Mucosa of descending colon (tissue), 3 donors: ENCODE results near the gene RXRA. TPM values are rescaled to one million over a fixed set of nuclear protein-coding genes. Genes with fewer than 3 reads are reported as not detected.

ENCODE experiments used
- ATAC-seq: fragments of 200-7000 bp; cut with Tn5 transposase; one replicate; pipeline ENCODE4 v1.9.1; 2020; ENCODE audit warnings: mild to moderate bottlenecking, moderate library complexity
- DNase-seq, 3 donors: peaks; one replicate each; pipeline ENCODE4 v3.0.0-alpha.2; 2020
- H3K36me3 ChIP-seq: fragments of 200-600 bp; one replicate; pipeline ENCODE4 v1.8.0; 2021; ENCODE audit warnings: low read depth, mild to moderate bottlenecking
- H3K4me1 ChIP-seq: fragments of 200-600 bp; one replicate; pipeline ENCODE4 v1.8.0; 2021; ENCODE audit warnings: low read depth, mild to moderate bottlenecking
- H3K4me3 ChIP-seq: fragments of 200-600 bp; one replicate; pipeline ENCODE4 v1.8.0; 2021; ENCODE audit warnings: mild to moderate bottlenecking
- H3K9me3 ChIP-seq: fragments of 200-600 bp; one replicate; pipeline ENCODE4 v1.8.0; 2021; ENCODE audit warnings: mild to moderate bottlenecking
- intact Hi-C, 2 donors: fragments of 100-400 bp; cut with DNase I in 1 of 2; cut with micrococcal nuclease in 1 of 2; formaldehyde crosslinking; loops; one replicate each; pipeline versions ENCODE4 v1.11.0 to v1.11.1; 2022; cut with DNase I, micrococcal nuclease
- total RNA-seq, 3 donors: library from RNA; stranded (reverse); fragmentation: NEBNext Ultra II Directional in 2 of 3; extraction: Animal tissue kit (Norgen Biotek cat#: 25700) in 2 of 3; gene quantifications; one replicate each; pipeline versions ENCODE4 v1.2.1 to v1.2.4, GENCODE V29; 2021 to 2023
- TF ChIP-seq, protein P1 (sequence below): fragments of 200-600 bp; IDR thresholded peaks from one replicate; pipeline ENCODE4 v1.8.0; 2022; ENCODE audit warnings: antibody characterized with exemption, mild to moderate bottlenecking
- donor health status: DM: no; HTN: no; CAD: no; lungs with moderate emphysema.
- donor health status: DM: no; HTN: no; CAD: no.
- donor health status: DM: no; HTN: yes; CAD: no.

The RXRA gene
- total RNA-seq, 3 donors from 2014 or later = 75.2 to 101 (median 85.3) TPM

DNA sequence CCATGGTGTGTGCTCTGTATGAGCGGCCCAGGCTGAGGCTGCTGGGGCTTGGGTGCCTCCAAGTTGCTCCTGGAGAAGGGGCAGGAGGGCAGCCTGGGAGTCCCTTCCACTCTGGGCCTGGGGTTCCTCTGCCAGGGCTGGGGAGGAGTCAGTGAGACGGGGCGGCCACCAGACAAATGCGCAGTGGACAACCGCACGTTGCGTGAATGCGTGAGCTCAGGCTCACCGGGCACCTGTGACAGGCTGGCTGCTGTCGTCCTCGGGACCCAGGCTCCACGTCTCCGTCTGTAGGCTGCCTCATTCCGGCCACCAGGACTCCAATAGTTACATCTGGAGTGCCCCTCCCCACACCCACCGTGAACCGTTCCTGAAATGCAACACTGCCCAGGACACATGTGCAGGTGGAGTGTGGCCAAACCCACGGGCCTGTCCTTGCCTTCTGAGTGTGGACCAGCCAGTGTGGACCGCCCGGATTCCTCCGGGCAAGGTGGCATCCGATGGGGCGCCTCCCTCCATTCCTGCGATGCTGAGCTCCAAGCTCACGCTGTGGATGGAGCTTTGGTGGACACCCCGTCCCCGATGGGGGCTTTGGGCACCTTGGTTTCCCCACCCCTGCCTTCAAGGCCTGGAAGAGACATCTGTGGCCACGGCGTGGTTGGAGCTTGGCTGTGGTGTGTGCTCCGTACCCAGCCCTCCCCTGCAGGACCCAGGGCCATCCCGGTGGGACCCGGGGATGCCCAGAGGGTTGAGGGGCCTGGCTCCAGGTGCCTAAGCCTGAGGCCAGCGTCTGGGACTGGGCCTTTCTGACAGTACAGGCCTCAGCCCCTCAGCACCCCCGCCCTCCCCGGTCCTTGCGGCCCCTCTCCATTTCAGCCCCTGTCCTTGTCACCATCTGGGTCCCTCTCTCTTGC, 34.0 kb upstream of the RXRA start:
- no peaks in the 10 kb centered on the region for H3K4me1 ChIP-seq
- ATAC-seq (no peak), DNase-seq (peak in 2 of 3 donors; percentile 14 to 48)
- TF ChIP-seq, protein P1, sequence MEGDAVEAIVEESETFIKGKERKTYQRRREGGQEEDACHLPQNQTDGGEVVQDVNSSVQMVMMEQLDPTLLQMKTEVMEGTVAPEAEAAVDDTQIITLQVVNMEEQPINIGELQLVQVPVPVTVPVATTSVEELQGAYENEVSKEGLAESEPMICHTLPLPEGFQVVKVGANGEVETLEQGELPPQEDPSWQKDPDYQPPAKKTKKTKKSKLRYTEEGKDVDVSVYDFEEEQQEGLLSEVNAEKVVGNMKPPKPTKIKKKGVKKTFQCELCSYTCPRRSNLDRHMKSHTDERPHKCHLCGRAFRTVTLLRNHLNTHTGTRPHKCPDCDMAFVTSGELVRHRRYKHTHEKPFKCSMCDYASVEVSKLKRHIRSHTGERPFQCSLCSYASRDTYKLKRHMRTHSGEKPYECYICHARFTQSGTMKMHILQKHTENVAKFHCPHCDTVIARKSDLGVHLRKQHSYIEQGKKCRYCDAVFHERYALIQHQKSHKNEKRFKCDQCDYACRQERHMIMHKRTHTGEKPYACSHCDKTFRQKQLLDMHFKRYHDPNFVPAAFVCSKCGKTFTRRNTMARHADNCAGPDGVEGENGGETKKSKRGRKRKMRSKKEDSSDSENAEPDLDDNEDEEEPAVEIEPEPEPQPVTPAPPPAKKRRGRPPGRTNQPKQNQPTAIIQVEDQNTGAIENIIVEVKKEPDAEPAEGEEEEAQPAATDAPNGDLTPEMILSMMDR = no peak
- H3K4me3 ChIP-seq = no peak overlapping the region
- H3K36me3 ChIP-seq = no peaks in the 10 kb centered on the region
- no peaks in the 10 kb centered on the region for H3K9me3 ChIP-seq
- intact Hi-C loops = no loop called here

DNA sequence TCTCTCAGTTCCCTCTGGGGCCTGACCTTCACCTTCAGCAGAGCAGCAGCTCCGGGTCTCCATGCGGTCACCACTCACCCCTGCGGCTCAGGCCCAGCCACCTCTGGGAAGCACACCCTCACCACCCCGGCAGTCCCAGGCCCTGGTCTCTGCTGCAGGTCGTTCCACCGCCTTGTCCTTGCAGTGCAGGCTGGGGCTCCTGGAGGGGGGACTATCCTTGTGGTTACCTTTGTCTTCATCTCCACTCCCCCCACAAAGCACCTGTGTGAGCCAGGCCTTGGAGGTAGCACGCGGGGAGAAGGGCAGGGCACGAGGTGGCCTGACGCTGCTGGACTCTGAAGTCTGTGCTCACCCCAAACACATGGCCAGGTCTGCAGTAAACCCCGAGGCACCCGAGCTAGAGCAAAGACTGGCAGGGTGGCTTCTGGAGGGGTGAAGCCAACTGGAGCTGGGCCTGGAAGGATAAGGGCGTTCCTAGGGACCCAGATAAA, 33.2 kb upstream of the RXRA start:
- DNase-seq = peak in 2 of 3 donors; percentile 12 to 39
- TF ChIP-seq, protein P1 = no peak
- ATAC-seq = no peak
- H3K4me3 ChIP-seq = no peak overlapping the region
- no peaks in the 10 kb centered on the region for H3K9me3 ChIP-seq
- H3K4me1 ChIP-seq = no peaks in the 10 kb centered on the region
- intact Hi-C loops = no loop called here
- H3K36me3 ChIP-seq = no peaks in the 10 kb centered on the region

DNA sequence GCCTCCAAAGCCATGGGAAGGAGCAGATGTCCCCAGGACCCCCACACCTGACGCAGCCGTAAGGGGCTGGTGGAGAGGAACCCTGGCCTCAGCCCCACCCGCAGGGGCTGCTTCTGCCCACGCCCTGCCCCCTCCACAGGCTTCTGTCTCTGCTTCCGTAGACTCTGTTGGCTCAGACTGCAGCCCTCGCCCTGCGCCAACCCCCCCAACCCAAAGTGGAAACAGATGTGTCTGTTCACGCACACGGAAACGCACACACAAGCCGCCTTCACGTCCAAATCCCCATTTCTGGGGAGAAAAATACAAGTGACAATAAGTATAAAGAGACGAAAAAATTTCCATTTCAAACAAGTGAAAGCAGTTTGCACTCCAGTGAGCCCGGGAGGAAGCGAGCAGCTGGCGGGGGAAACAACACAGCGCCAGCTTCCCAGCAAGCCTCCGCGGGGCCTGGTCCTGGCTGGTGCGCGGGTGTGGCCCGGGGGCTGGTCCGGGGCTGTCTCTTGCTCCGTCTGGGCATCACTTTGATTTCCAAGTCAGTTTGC, 32.6 kb upstream of the RXRA start:
- TF ChIP-seq, protein P1 = no peak
- ATAC-seq (peak; percentile 39), DNase-seq (peak in 2 of 3 donors; percentile 23 to 37)
- Histone ChIP-seq H3K4me3 (no peak overlapping the region), H3K4me1 (no peaks in the 10 kb centered on the region), H3K36me3 (no peaks in the 10 kb centered on the region), H3K9me3 (no peaks in the 10 kb centered on the region)
- intact Hi-C loops = no loop called here

DNA sequence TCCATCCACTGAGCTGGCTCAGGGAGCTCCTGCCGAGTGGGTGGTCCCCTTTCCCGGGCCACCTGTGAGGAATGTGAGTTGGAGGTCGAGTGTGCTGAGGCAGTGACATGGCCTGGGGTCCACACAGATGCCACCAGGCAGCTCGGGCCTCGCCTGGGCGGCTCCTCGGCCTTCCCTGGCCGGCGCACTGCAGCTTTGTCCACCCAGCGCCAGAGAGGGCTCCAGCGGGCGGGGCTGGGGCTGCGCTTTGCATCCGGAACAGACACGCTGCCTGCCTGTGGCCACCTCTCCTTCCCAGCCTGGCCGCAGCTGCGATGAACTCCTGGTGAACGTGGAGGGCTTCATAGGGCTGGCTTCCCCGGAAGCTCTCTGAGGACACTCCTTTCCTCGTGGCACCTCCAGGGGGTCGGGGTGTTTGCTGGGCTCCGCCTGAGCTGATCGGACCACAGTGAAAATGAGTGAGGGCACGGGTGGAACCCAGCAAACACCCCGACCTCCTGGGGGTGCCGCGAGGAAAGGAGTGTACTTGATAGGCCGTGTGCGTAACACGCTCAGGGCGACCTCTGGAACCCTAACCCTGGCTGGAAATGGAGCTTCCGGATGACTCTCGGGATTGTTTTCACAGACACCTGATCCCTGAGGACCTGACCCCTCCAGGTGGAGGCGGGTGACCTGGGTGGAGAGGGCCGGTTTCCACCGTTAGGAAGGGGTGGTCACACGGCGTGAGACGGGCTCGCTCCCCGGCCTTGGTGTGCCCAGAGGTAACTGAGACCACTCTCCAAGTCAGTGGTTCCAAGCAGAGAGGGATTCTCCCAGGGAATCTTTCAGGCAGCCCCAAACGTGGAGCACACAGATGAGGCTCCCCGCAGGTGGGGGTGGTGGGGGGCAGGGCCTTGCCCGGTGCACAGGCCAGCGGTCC, 31.8 kb upstream of the RXRA start:
- intact Hi-C loops = no loop called here
- no peak overlapping the region for H3K4me3 ChIP-seq
- TF ChIP-seq, protein P1 = no peak
- H3K36me3 ChIP-seq = no peaks in the 10 kb centered on the region
- ATAC-seq (peak; percentile 52), DNase-seq (peak; percentile 35 to 53 (median 45))
- no peaks in the 10 kb centered on the region for H3K9me3 ChIP-seq
- no peaks in the 10 kb centered on the region for H3K4me1 ChIP-seq

- Histone ChIP-seq H3K4me3 (no peak overlapping the region), H3K4me1 (no peaks in the 10 kb centered on the region), H3K36me3 (no peaks in the 10 kb centered on the region), H3K9me3 (no peaks in the 10 kb centered on the region)
- DNase-seq (peak in 2 of 3 donors; percentile 18 to 38), ATAC-seq (no peak)
- TF ChIP-seq, protein P1 = no peak
- intact Hi-C loops = no loop called here
Observed at GRCh38 chr9:134295101-134295745, 31.0 kb upstream of the RXRA start.
